Upper lobe of right lung (tissue), 1 donor: ENCODE results near the gene OR51E2. TPM values are rescaled to one million over a fixed set of nuclear protein-coding genes. Genes with fewer than 3 reads are reported as not detected.

Source experiments
- ATAC-seq: fragments of 200-7000 bp; cut with Tn5 transposase; one replicate; pipeline ENCODE4 v1.9.1; 2020; ENCODE audit warnings: mild to moderate bottlenecking, moderate library complexity
- DNase-seq: peaks from one replicate; pipeline ENCODE4 v3.0.0-alpha.2; 2020
- H3K27ac ChIP-seq: fragments of 200-600 bp; one replicate; pipeline ENCODE4 v1.8.0; 2022
- H3K27me3 ChIP-seq: fragments of 200-600 bp; one replicate; pipeline ENCODE4 v1.8.0; 2022; ENCODE audit warnings: mild to moderate bottlenecking
- H3K36me3 ChIP-seq: fragments of 200-600 bp; one replicate; pipeline ENCODE4 v1.8.0; 2022
- H3K4me1 ChIP-seq: fragments of 200-600 bp; one replicate; pipeline ENCODE4 v1.8.0; 2022
- H3K4me3 ChIP-seq: fragments of 200-600 bp; one replicate; pipeline ENCODE4 v1.8.0; 2022; ENCODE audit warnings: mild to moderate bottlenecking
- H3K9me3 ChIP-seq: fragments of 200-600 bp; one replicate; pipeline ENCODE4 v1.8.0; 2022
- intact Hi-C: fragments of 100-400 bp; cut with DNase I; formaldehyde crosslinking; loops from one replicate; pipeline ENCODE4 v1.11.0; 2022
- total RNA-seq: library from RNA; stranded (reverse); fragmentation: NEBNext Ultra II Directional; extraction: Animal tissue kit (Norgen Biotek cat#: 25700); gene quantifications from one replicate; pipeline ENCODE4 v1.2.1, GENCODE V29; 2021
- TF ChIP-seq, protein P1 (sequence below): fragments of 200-600 bp; IDR thresholded peaks from one replicate; pipeline ENCODE4 v1.8.0; 2022; ENCODE audit warnings: antibody characterized with exemption
- donor health status: DM: no; HTN: yes; CAD: no; lungs with severe emphysema.

OR51E2 gene
- total RNA-seq, 1 donor from 2014 or later = not detected

DNA sequence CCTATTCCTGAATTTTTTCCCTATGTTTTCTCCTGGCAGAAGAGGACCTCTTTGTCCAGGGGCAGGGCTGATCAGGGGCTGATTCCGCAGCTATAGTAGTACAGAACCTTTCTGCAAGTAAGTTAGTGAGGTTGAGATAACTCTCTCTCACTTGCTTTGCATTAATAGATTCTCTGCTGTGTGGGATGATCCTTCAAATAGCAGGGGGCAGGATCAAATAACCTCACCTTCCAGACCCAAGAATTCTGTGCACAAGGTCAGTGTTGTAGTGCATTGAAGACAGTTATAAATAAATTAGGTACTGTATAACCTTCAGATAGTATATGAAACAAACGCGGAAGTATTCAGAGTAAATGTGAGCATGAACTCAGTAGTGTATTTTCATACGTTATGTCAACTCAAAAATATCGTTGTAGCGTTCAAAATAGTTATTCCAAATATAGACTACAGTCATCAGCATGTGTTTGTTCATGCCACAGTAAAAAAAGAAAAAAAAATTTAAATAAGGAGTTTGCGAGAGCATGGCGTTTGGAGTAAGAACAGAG, 7.2 kb upstream of the OR51E2 start:
- DNase-seq (no peak), ATAC-seq (no peak)
- Histone ChIP-seq H3K4me1 (no peaks in the 10 kb centered on the region), H3K36me3 (no peaks in the 10 kb centered on the region), H3K4me3 (no peak overlapping the region), H3K27ac (no peak overlapping the region), H3K9me3 (no peaks in the 10 kb centered on the region), H3K27me3 (no peaks in the 10 kb centered on the region)
- intact Hi-C loops = no loop called here
- TF ChIP-seq, protein P1, sequence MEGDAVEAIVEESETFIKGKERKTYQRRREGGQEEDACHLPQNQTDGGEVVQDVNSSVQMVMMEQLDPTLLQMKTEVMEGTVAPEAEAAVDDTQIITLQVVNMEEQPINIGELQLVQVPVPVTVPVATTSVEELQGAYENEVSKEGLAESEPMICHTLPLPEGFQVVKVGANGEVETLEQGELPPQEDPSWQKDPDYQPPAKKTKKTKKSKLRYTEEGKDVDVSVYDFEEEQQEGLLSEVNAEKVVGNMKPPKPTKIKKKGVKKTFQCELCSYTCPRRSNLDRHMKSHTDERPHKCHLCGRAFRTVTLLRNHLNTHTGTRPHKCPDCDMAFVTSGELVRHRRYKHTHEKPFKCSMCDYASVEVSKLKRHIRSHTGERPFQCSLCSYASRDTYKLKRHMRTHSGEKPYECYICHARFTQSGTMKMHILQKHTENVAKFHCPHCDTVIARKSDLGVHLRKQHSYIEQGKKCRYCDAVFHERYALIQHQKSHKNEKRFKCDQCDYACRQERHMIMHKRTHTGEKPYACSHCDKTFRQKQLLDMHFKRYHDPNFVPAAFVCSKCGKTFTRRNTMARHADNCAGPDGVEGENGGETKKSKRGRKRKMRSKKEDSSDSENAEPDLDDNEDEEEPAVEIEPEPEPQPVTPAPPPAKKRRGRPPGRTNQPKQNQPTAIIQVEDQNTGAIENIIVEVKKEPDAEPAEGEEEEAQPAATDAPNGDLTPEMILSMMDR = no peak

DNA sequence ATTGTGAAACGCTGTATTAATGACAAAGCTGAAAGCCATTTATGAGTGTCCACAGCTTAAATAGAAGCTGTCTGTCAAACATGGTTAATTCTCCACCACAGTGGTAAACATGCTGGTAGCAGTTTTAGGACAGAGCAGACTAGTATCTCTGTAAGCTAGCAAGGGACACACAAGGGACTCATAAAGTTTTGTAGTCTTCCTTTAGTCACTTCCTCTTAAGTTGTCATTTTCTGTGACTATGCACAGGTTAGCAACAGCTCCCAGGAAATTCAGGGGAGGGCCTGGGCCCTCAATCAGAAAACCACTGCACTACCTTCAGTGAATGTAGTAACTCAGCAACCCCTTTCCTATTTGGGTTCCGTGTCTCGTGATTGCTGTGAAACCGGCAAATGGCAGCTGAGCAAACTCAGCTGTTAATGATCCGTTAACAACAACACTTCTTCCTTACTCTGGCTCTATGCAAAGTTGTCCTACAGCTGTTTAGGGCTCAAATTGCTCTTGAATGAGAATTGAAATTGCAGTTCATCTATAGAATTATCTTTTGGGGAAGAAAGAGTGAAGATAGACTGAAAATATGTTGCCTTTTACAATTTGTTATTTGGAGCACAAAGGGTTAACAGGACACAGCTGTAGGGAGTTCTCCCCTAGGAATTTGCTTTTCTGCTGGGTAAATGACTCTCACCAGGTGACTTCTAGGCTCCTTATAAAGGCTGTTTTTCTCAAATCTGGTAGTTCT, 6.6 kb upstream of the OR51E2 start, which contains the start of gene MMP26:
Gene MMP26, plus strand, starts transcription at position 731 of the 736 bp plus-strand sequence.
- ATAC-seq (no peak), DNase-seq (no peak)
- intact Hi-C loops = no loop called here

DNA sequence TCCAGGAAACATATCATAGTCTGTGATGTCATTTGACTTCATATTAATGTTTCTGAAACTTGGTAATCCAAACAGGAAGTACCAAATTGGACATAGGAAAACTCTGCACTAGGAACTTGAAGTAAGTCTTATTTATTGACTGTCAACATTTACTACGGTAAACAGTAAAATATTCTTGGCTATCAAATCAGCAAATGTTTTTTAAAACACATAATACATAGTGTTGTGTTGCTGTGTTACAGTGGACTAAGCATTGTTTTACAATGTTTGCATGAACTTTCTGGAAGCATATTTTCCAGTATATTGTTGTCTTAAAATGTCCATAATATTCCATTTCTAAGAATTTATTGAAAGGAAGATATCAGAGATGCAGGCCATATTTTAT, 2.8 kb upstream of the OR51E2 start:
- H3K9me3 ChIP-seq = no peaks in the 10 kb centered on the region
- ATAC-seq (no peak), DNase-seq (no peak)
- no peak overlapping the region for H3K27ac ChIP-seq
- no peaks in the 10 kb centered on the region for H3K27me3 ChIP-seq
- TF ChIP-seq, protein P1 = no peak
- H3K4me1 ChIP-seq = no peaks in the 10 kb centered on the region
- intact Hi-C loops = no loop called here
- no peaks in the 10 kb centered on the region for H3K36me3 ChIP-seq
- H3K4me3 ChIP-seq = no peak overlapping the region

More for the DNA sequence above, 6.6 kb upstream of the OR51E2 start, which contains the start of gene MMP26:
- Histone ChIP-seq H3K27ac (no peak within 1 kb of the TSS), H3K4me1 (no peaks in the 10 kb centered on the region), H3K27me3 (no peaks in the 10 kb centered on the region), H3K9me3 (no peaks in the 10 kb centered on the region), H3K4me3 (no peak within 1 kb of the TSS), H3K36me3 (no peaks in the 10 kb centered on the region)
- TF ChIP-seq, protein P1 = no peak

DNA sequence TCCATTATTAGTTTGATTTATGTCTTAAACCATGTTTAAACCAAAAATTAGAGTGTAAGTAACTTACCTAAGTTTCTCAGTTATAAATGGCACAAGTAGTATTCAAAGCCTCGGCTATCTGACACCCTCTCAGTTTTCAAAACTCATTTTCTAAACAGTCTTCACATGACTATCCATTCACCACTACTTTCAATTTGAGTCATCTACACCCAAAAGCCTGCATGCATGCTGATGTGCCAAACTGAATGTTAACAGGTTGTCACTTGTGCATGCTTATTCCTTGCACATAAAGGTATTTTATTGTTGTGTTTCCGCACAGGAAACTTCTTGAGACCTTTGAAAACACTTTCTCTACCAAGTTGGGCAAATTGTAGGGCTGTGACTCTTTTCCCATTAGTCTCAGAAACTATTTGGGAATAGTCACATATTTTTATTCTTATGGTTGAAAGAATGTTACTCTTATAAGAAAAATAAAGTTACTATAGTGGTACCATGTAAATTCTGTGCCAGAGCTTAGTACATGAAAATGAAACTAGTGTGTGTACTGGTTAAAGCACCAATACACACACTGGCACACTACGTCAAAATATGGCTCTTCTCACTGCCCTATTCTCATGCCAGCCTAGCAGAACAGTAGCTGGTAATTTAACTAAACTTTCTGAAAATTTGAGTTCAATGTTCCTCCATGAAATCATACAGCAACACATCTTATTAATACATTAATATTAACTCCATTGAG, 2.2 kb upstream of the OR51E2 start:
- DNase-seq (no peak), ATAC-seq (no peak)
- H3K27ac ChIP-seq = no peak overlapping the region
- no peak overlapping the region for H3K4me3 ChIP-seq
- H3K4me1 ChIP-seq = no peaks in the 10 kb centered on the region
- no peaks in the 10 kb centered on the region for H3K27me3 ChIP-seq
- TF ChIP-seq, protein P1 = no peak
- intact Hi-C loops = no loop called here
- H3K36me3 ChIP-seq = no peaks in the 10 kb centered on the region
- H3K9me3 ChIP-seq = no peaks in the 10 kb centered on the region

DNA sequence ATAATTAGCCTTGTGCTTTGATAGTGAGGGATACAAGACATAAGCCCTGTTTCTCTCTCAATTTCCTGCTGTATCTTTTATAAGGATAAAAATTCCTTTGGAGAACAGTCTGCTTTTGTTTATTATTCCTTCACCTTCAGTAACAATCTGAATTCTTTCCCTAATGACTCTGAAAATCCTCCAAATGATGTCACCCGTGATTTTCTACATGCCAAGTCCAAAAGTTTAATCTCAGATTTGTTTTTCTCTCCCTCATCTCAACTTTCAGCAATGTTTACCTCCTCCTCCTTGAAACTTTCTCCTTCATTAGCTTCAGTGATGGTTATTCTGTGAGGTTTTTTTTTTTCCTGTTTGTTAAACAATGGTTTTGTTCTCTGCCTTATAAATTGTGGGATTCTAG, 2.2 kb downstream of the OR51E2 start:
- TF ChIP-seq, protein P1 = no peak
- no peak for ATAC-seq
- no peaks in the 10 kb centered on the region for H3K4me1 ChIP-seq
- no peak overlapping the region for H3K27ac ChIP-seq
- DNase-seq = no peak
- intact Hi-C loops = no loop called here
- no peak overlapping the region for H3K4me3 ChIP-seq
- H3K9me3 ChIP-seq = no peaks in the 10 kb centered on the region
- H3K27me3 ChIP-seq = no peaks in the 10 kb centered on the region
- no peaks in the 10 kb centered on the region for H3K36me3 ChIP-seq
